Common myeloid progenitor, CD34-positive (primary cell): ENCODE measurements around the gene IL10RA.

Source experiments
- CTCF ChIA-PET: fragments of 350-600 bp; sonication (Branson Sonifier 250); formaldehyde crosslinking; loops from one replicate; lab custom pipeline; 2021; ENCODE audit warnings: antibody characterized with exemption; lab: Charles Lee
- POLR2A ChIA-PET: fragments of 350-600 bp; sonication (Branson Sonifier 250); formaldehyde crosslinking; loops from one replicate; lab custom pipeline; 2021; ENCODE audit warnings: antibody characterized with exemption; lab: Charles Lee
- DNase-seq, 3 donors: peaks; one replicate each; pipeline versions ENCODE4 v3.0.0 to v3.0.0-alpha.2; 2013
- H3K27ac ChIP-seq, 2 experiments: 1 replicate in 1 of 2; 2 replicates in 1 of 2; pipeline ENCODE4 v1.7.0; 2013; ENCODE audit warnings: inconsistent platforms in 2 of 2, low read length in 2 of 2, mild to moderate bottlenecking in 2 of 2, low read depth in 1 of 2, moderate library complexity in 1 of 2; ENCODE audit not compliant: severe bottlenecking in 2 of 2, insufficient read depth in 1 of 2, poor library complexity in 1 of 2
- H3K27me3 ChIP-seq, 5 experiments: replicated peaks in 2 of 5; 1 replicate in 3 of 5; 2 replicates in 2 of 5; pipeline versions ENCODE4 v1.6.1 to v1.7.0; 2013; ENCODE audit warnings: low read length in 4 of 5, mild to moderate bottlenecking in 2 of 5, moderate library complexity in 2 of 5, inconsistent platforms in 1 of 5; ENCODE audit not compliant: insufficient read depth in 5 of 5, control insufficient read depth in 4 of 5
- H3K36me3 ChIP-seq, 4 experiments: 1 replicate in 2 of 4; 2 replicates in 2 of 4; pipeline versions ENCODE4 v1.6.1 to v1.7.0; 2013; ENCODE audit warnings: low read length in 3 of 4, control low read depth in 1 of 4, mild to moderate bottlenecking in 1 of 4; ENCODE audit not compliant: control insufficient read depth in 4 of 4, insufficient read depth in 4 of 4
- H3K4me1 ChIP-seq, 4 experiments: 1 replicate in 3 of 4; 2 replicates in 1 of 4; pipeline versions ENCODE4 v1.6.1 to v1.7.1; 2013; ENCODE audit warnings: low read length in 3 of 4, mild to moderate bottlenecking in 3 of 4, control low read depth in 1 of 4, inconsistent platforms in 1 of 4, moderate library complexity in 1 of 4; ENCODE audit not compliant: control insufficient read depth in 4 of 4, insufficient read depth in 4 of 4; ENCODE audit errors: control extremely low read depth in 1 of 4
- H3K4me3 ChIP-seq, 7 experiments: 1 replicate in 4 of 7; 2 replicates in 3 of 7; pipeline versions ENCODE4 v1.5.1 to v1.7.0; 2013; ENCODE audit warnings: mild to moderate bottlenecking in 7 of 7, low read length in 6 of 7, moderate library complexity in 6 of 7, inconsistent platforms in 2 of 7, low read depth in 2 of 7, control low read depth in 1 of 7; ENCODE audit not compliant: insufficient read depth in 4 of 7, control insufficient read depth in 1 of 7; ENCODE audit errors: extremely low read depth in 1 of 7
- H3K9me3 ChIP-seq, 5 experiments: 1 replicate in 4 of 5; 2 replicates in 1 of 5; pipeline versions ENCODE4 v1.6.1 to v1.7.1; 2013; ENCODE audit warnings: low read length in 4 of 5, mild to moderate bottlenecking in 2 of 5, inconsistent platforms in 1 of 5, low read depth in 1 of 5, moderate library complexity in 1 of 5; ENCODE audit not compliant: control insufficient read depth in 4 of 5, insufficient read depth in 2 of 5; ENCODE audit errors: control extremely low read depth in 1 of 5
- WGBS: methylation state at CpG from one replicate; pipeline ENCODE4 v1.1.5; 2013; ENCODE audit not compliant: insufficient coverage; 5-methylcytosine and 5-hydroxymethylcytosine counted together

Gene IL10RA

DNA sequence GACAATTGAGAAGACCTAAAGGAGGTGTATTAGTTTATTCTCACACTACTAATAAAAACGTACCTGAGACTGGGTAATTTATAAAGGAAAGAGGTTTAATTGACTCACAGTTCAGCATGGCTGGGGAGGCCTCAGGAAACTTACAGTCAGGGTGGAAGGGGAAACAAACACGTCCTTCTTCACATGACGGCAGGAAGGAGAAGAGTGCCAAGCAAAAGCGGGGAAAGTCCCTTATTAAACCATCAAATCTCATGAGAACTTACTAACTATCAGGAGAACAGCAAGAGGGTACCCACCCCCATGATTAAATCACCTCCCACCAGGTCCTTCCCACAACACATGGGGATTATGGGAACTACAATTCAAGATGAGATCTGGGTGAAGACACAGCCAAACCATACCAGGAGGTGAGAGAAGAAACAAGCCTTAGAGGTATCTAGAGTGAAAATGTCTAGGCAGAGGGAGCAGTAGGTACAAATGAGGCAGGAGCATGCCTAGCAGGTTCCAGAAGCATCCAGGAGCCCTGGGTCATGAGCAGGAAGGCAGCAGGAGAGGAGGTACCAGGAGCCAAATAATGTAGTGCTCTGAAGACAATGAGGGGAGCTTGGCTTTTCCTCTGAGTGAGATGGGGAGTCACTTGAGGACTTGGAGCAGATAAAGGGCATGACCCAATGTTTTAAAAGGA is 31.6 kb downstream of the IL10RA start:
- Histone ChIP-seq H3K4me1 (peaks cover 8 to 45% (median 38%) of the 10 kb centered on the region in 4 experiments), H3K9me3 (peaks cover 1 to 19% (median 9%) of the 10 kb centered on the region in 5 experiments), H3K27me3 (no peaks in the 10 kb centered on the region), H3K4me3 (no peak overlapping the region), H3K27ac (no peak overlapping the region), H3K36me3 (no peaks in the 10 kb centered on the region)
- CTCF ChIA-PET: no interaction called here
- no peak for DNase-seq
- POLR2A ChIA-PET: no interaction called here
- WGBS: 57% methylated on average over 1 of the region's 4 CpGs

DNA sequence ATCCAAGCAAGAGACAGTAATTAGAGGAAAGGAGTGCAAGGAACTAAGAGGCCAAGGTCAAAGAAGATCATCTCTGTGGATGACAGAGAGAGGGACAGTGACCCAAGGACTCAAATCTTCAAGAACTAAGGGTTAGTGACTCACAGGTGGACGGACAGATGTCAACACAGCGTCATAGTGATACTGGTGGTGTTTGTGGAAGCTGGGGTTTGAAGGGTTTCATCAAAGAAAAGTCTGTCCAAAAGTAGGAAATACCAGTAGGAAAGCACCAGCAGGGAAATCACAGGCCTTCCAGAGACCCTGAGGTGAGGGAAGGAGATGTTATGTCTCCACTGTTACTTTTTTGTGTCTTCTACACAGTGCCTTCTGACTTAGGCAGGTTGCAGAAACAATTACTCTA is 32.2 kb downstream of the IL10RA start:
- ChIA-PET POLR2A (no interaction called here), CTCF (interaction anchor here (1.3 kb wide), 1 partner anchor 34 kb away, joined by 6 read pairs; no protein-coding TSS in a partner anchor)
- Histone ChIP-seq H3K27ac (no peak overlapping the region), H3K4me1 (peaks cover 8 to 39% (median 32%) of the 10 kb centered on the region in 4 experiments), H3K27me3 (no peaks in the 10 kb centered on the region), H3K9me3 (peaks cover 1 to 19% (median 9%) of the 10 kb centered on the region in 5 experiments), H3K4me3 (no peak overlapping the region), H3K36me3 (no peaks in the 10 kb centered on the region)
- DNase-seq: no peak
- 100% methylated on average over 2 of the region's 2 CpGs for WGBS

DNA sequence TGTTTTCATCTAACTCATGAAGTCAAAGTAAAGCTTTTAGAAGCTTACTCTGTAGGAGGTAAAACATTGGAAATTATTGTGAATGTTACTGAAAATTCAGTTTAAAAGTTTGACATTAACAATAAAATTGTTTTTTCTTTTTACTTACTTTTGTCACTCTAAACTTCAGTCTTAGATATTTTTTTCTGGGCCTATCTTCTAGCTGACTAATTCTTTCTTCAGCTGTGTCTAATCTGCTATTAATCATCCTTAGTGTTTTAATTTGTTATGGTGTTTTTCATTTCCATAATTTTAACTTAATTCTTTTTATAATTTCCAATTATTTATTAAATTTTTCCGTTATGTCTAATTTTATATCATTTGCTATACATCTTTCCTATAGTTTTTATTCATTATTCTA is 35.0 kb downstream of the IL10RA start:
- Histone ChIP-seq H3K4me3 (no peak overlapping the region), H3K36me3 (no peaks in the 10 kb centered on the region), H3K9me3 (peaks cover 1 to 22% (median 9%) of the 10 kb centered on the region in 5 experiments), H3K27ac (no peak overlapping the region), H3K27me3 (no peaks in the 10 kb centered on the region), H3K4me1 (peaks cover 3 to 18% (median 7%) of the 10 kb centered on the region in 4 experiments)
- ChIA-PET CTCF (interaction anchor here (1.0 to 1.6 kb wide), 6 partner anchors 9 to 74 kb away, joined by 3 to 4 read pairs (median 3); no protein-coding TSS in a partner anchor), POLR2A (no interaction called here)
- DNase-seq: no peak
- WGBS: no CpG with 5 or more reads among the region's 1 CpG

DNA sequence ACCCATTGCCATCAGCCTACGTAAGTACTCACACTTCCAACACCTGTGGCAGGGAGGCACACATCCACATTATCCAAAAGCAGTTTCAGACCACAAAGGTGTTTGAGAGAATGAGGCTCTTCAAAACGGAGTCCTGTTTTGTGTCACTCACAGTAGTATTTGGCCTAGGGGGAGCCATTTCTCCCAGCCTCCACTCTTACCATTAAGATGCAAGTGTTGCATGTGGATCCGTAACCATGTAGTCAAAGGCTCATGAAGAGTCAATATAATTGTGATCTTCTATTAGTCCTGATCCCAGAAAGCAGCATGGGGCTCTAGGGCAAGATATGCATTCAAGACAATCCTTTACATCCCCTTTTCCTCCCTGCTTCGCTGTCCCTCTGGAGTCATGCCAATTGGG is 41.5 kb downstream of the IL10RA start:
- 100% methylated on average over 3 of the region's 4 CpGs for WGBS
- no peak for DNase-seq
- Histone ChIP-seq H3K27ac (no peak overlapping the region), H3K9me3 (peaks cover 0 to 3% (median 0%) of the 10 kb centered on the region in 5 experiments), H3K36me3 (no peaks in the 10 kb centered on the region), H3K4me3 (no peak overlapping the region), H3K27me3 (no peaks in the 10 kb centered on the region), H3K4me1 (peaks cover 0 to 7% (median 0%) of the 10 kb centered on the region in 4 experiments)
- ChIA-PET POLR2A (no interaction called here), CTCF (interaction anchor here (1.4 kb wide), 1 partner anchor 12 kb away, joined by 5 read pairs; no protein-coding TSS in a partner anchor)

DNA sequence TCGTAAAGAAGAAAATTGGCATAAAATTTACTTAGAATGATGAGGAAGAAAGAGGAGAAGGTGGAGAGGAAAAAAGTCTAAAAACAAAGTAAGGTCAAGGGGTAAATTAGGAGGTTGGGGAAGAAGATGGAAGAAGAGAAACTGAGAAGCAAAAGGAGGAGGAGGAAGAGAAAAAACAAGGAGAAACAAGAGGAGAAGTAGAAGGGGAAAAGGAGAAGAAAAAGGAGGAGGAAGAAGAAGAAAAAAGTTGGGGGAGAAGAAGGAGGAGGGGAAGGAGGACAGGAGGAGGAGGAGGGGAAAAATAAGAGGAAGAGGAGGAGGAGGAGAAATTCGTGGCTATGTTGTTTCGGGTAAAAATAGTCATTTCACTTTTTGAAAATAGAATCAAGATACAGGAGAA is 42.4 kb downstream of the IL10RA start:
- H3K27ac ChIP-seq: no peak overlapping the region
- POLR2A ChIA-PET: no interaction called here
- peaks cover 0 to 3% (median 0%) of the 10 kb centered on the region in 5 experiments for H3K9me3 ChIP-seq
- no peaks in the 10 kb centered on the region for H3K36me3 ChIP-seq
- peaks cover 0 to 7% (median 0%) of the 10 kb centered on the region in 4 experiments for H3K4me1 ChIP-seq
- no peak for DNase-seq
- no peak overlapping the region for H3K4me3 ChIP-seq
- CTCF ChIA-PET: no interaction called here
- WGBS: 50% methylated on average over 2 of the region's 3 CpGs
- H3K27me3 ChIP-seq: no peaks in the 10 kb centered on the region

DNA sequence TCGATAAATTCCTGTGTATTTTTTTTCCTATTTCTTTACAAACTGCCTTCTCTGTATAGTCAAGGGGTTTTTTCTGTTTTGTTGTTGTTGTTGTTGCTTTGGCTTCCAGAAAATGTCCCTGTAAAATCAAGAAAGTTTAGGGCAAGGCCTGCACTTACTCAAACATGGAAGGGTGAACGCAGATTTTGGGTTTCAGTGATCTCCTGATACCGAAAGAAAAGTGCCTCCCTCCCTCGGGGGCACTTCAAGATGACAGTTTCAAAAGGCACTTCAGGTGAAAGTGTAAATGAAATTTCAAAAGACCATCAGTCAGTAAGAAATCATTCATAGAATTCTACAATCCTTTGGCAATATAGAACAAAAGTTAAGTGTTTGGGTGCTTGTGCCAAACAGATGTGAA is 47.2 kb downstream of the IL10RA start:
- no peak for DNase-seq
- no peaks in the 10 kb centered on the region for H3K27me3 ChIP-seq
- H3K9me3 ChIP-seq: no peaks in the 10 kb centered on the region
- ChIA-PET POLR2A (no interaction called here), CTCF (interaction anchor here (1.0 to 1.4 kb wide), 2 partner anchors 16 to 19 kb away, joined by 3 to 4 read pairs; no protein-coding TSS in a partner anchor)
- H3K27ac ChIP-seq: no peak overlapping the region
- H3K4me3 ChIP-seq: no peak overlapping the region
- H3K36me3 ChIP-seq: no peaks in the 10 kb centered on the region
- H3K4me1 ChIP-seq: no peaks in the 10 kb centered on the region
- 100% methylated on average over 2 of the region's 4 CpGs for WGBS

DNA sequence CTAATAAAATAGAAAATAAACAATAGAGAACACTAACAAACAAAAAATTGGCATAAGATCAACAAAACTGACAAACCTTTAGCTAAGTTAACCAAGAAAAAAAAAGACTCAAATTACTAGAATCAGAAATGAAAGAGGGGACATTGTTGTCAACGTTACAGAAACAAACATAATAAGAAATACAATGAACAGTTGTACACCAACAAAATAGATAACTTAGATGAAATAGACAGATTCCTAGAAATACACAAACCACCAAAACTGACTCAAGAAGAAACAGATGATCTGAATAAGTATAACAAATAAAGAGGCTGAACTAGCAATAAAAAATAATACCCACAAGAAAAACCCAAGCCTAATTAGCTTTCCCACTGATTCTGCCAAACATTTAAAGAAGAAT is 55.9 kb downstream of the IL10RA start:
- Histone ChIP-seq H3K4me3 (no peak overlapping the region), H3K27me3 (no peaks in the 10 kb centered on the region), H3K9me3 (peaks cover 0 to 4% (median 0%) of the 10 kb centered on the region in 5 experiments), H3K27ac (no peak overlapping the region), H3K4me1 (peaks cover 0 to 2% (median 0%) of the 10 kb centered on the region in 4 experiments), H3K36me3 (no peaks in the 10 kb centered on the region)
- DNase-seq: no peak
- ChIA-PET POLR2A (interaction anchor here (0.6 kb wide), 1 partner anchor 219 kb away, joined by 5 read pairs; no protein-coding TSS in a partner anchor), CTCF (interaction anchor here (1.0 kb wide), 2 partner anchors 18 to 61 kb away, joined by 3 read pairs; no protein-coding TSS in a partner anchor)
- no CpG with 5 or more reads among the region's 1 CpG for WGBS
